HCT116 (cell line): ENCODE results near the gene GFM1. TPM values are rescaled to one million over a fixed set of nuclear protein-coding genes. Genes with fewer than 3 reads are reported as not detected.

Experiments
- ATAC-seq: fragments of 200-7000 bp; cut with Tn5 transposase; 2 replicates; pipeline ENCODE4 v1.9.1; 2020; ENCODE audit warnings: mild to moderate bottlenecking, moderate library complexity
- BruUV-seq: library from RNA; stranded (reverse); fragments of 400-500 nt; replicated peaks from 2 replicates; lab custom pipeline; 2021; lab: Mats Ljungman, UMichigan
- CTCF ChIA-PET: fragments of 300-600 bp; sonication (Branson Sonifier 250); formaldehyde crosslinking; loops from one replicate; lab custom pipeline; 2021; ENCODE audit warnings: antibody characterized with exemption; lab: Charles Lee
- POLR2A ChIA-PET: fragments of 300-600, 350-600 bp; sonication (Branson Sonifier 250); formaldehyde crosslinking; loops from one replicate; lab custom pipeline; 2021; ENCODE audit warnings: antibody characterized with exemption; lab: Charles Lee
- RAD21 ChIA-PET, 2 experiments: fragments of 300-600 bp; sonication (Branson Sonifier 250); formaldehyde crosslinking; loops; one replicate each; lab custom pipeline; 2023; ENCODE audit warnings: low total read pairs in 2 of 2; ENCODE audit not compliant: uncharacterized antibody in 2 of 2, unreplicated experiment in 2 of 2, low non-redundant PET in 1 of 2; lab: Charles Lee
- DNase-seq: peaks from one replicate; pipeline ENCODE4 v3.0.0-alpha.2; 2010; ENCODE audit warnings: low read depth, low spot score
- H2AFZ ChIP-seq: fragments of 200-600 bp; shearing (Covaris generic), sonication (generic); 2 replicates; pipeline ENCODE4 v1.6.1; 2017; ENCODE audit warnings: low read depth, mixed run types, mixed read lengths, antibody characterized with exemption, low read length; ENCODE audit not compliant: poor library complexity, severe bottlenecking
- H3K27ac ChIP-seq: 2 replicates; pipeline ENCODE4 v1.5.1; 2012; ENCODE audit warnings: low read depth, low read length
- H3K27me3 ChIP-seq: fragments of 200-600 bp; sonication (generic); 2 replicates; pipeline ENCODE4 v1.6.1; 2016; ENCODE audit warnings: mixed run types, low read length, mixed read lengths; ENCODE audit not compliant: insufficient read depth
- H3K36me3 ChIP-seq, 2 experiments: fragments of 200-500 bp in 1 of 2; fragments of 200-600 bp in 1 of 2; sonication (Bioruptor generic) in 1 of 2; sonication (generic) in 1 of 2; 2 replicates each; pipeline versions ENCODE4 v1.5.1 to v1.6.1; 2014 to 2016; ENCODE audit warnings: low read length in 2 of 2, inconsistent platforms in 1 of 2, mixed read lengths in 1 of 2, mixed run types in 1 of 2; ENCODE audit not compliant: insufficient read depth in 2 of 2, control insufficient read depth in 1 of 2
- H3K4me1 ChIP-seq, 2 experiments: fragments of 200-600 bp in 1 of 2; sonication (generic) in 1 of 2; 2 replicates each; pipeline versions ENCODE4 v1.5.1 to v1.6.1; 2012 to 2017; ENCODE audit warnings: low read length in 2 of 2, inconsistent platforms in 1 of 2, mild to moderate bottlenecking in 1 of 2, mixed read lengths in 1 of 2, mixed run types in 1 of 2, moderate library complexity in 1 of 2; ENCODE audit not compliant: insufficient read depth in 2 of 2, control insufficient read depth in 1 of 2
- H3K4me2 ChIP-seq: fragments of 200-600 bp; sonication (generic); 2 replicates; pipeline ENCODE4 v1.6.1; 2017; ENCODE audit warnings: mixed run types, low read length, mixed read lengths
- H3K4me3 ChIP-seq, 2 experiments: fragments of 200-600 bp in 1 of 2; sonication (generic) in 1 of 2; replicated peaks in 1 of 2; 2 replicates each; pipeline ENCODE4 v1.5.1; 2011 to 2016; ENCODE audit warnings: low read length in 2 of 2, control low read depth in 1 of 2, low read depth in 1 of 2, mild to moderate bottlenecking in 1 of 2, mixed read lengths in 1 of 2, mixed run types in 1 of 2
- H3K79me2 ChIP-seq: fragments of 200-600 bp; sonication (generic); 2 replicates; pipeline ENCODE4 v1.6.1; 2017; ENCODE audit warnings: mild to moderate bottlenecking, mixed run types, low read length, moderate library complexity, mixed read lengths; ENCODE audit not compliant: insufficient read depth
- H3K9ac ChIP-seq: fragments of 200-600 bp; sonication (generic); 2 replicates; pipeline ENCODE4 v1.6.1; 2016; ENCODE audit warnings: low read length, mixed read lengths
- H3K9me2 ChIP-seq: fragments of 200-600 bp; sonication (generic), shearing (Covaris generic); 2 replicates; pipeline ENCODE4 v1.6.1; 2017; ENCODE audit warnings: mixed run types, mild to moderate bottlenecking, moderate library complexity; ENCODE audit not compliant: insufficient read depth
- H3K9me3 ChIP-seq, 2 experiments: fragments of 200-500 bp in 1 of 2; fragments of 200-600 bp in 1 of 2; sonication (Bioruptor generic) in 1 of 2; sonication (generic) in 1 of 2; 2 replicates each; pipeline ENCODE4 v1.6.1; 2014 to 2017; ENCODE audit warnings: low read length in 2 of 2, mixed read lengths in 2 of 2, inconsistent platforms in 1 of 2, low read depth in 1 of 2, mild to moderate bottlenecking in 1 of 2, mixed run types in 1 of 2, moderate library complexity in 1 of 2; ENCODE audit not compliant: control insufficient read depth in 1 of 2, insufficient read depth in 1 of 2
- H4K20me1 ChIP-seq: fragments of 200-600 bp; sonication (generic), shearing (Covaris generic); 2 replicates; pipeline ENCODE4 v1.6.1; 2017; ENCODE audit warnings: mixed run types, mild to moderate bottlenecking, moderate library complexity; ENCODE audit not compliant: insufficient read depth
- ATF3 ChIP-seq: IDR thresholded peaks from 2 replicates; pipeline ENCODE4 v1.6.1; 2012
- CTCF ChIP-seq, 3 experiments: fragments of 200-600 bp in 1 of 3; sonication (generic) in 1 of 3; IDR thresholded peaks in 2 of 3; conservative IDR thresholded peaks in 1 of 3; 2 replicates each; pipeline ENCODE4 v1.5.1; 2012 to 2017; ENCODE audit warnings: low read depth in 2 of 3, low read length in 2 of 3, antibody characterized with exemption in 1 of 3, borderline replicate concordance in 1 of 3, control low read depth in 1 of 3, mild to moderate bottlenecking in 1 of 3, mixed read lengths in 1 of 3, mixed run types in 1 of 3, moderate library complexity in 1 of 3; ENCODE audit not compliant: insufficient read depth in 1 of 3
- EZH2 ChIP-seq: fragments of 200-600 bp; sonication (generic); IDR thresholded peaks from 2 replicates; pipeline ENCODE4 v1.6.1; 2017; ENCODE audit warnings: antibody characterized with exemption, mixed run types
- EZH2phosphoT487 ChIP-seq: fragments of 200-600 bp; IDR thresholded peaks from 2 replicates; pipeline ENCODE4 v1.6.1; 2018; ENCODE audit warnings: antibody characterized with exemption, borderline replicate concordance
- FOSL1 ChIP-seq: IDR thresholded peaks from 2 replicates; pipeline ENCODE4 v1.6.1; 2012; ENCODE audit warnings: low read depth
- POLR2A ChIP-seq: IDR thresholded peaks from 2 replicates; pipeline ENCODE4 v1.7.0; 2011; ENCODE audit warnings: borderline replicate concordance; ENCODE audit not compliant: insufficient read depth, insufficient read length; ENCODE audit errors: extremely low read depth
- RAD21 ChIP-seq: IDR thresholded peaks from 2 replicates; pipeline ENCODE4 v1.6.1; 2012; ENCODE audit warnings: low read depth, mild to moderate bottlenecking
- REST ChIP-seq: IDR thresholded peaks from 2 replicates; pipeline ENCODE4 v1.6.1; 2012; ENCODE audit warnings: low read depth
- SIN3A ChIP-seq: IDR thresholded peaks from 2 replicates; pipeline ENCODE4 v1.6.1; 2012; ENCODE audit warnings: low read depth
- SRF ChIP-seq: IDR thresholded peaks from 2 replicates; pipeline ENCODE4 v1.6.1; 2012; ENCODE audit warnings: low read depth
- YY1 ChIP-seq: IDR thresholded peaks from 2 replicates; pipeline ENCODE4 v1.6.1; 2011; ENCODE audit warnings: low read length, low read depth, moderate library complexity, mild to moderate bottlenecking; ENCODE audit not compliant: insufficient replicate concordance; ENCODE audit errors: extremely low read depth
- ZBTB33 ChIP-seq: IDR thresholded peaks from 2 replicates; pipeline ENCODE4 v1.6.1; 2011; ENCODE audit warnings: mild to moderate bottlenecking, low read length, moderate library complexity; ENCODE audit not compliant: insufficient replicate concordance; ENCODE audit errors: extremely low read depth
- ZNF274 ChIP-seq: fragments of 200-500 bp; sonication (Bioruptor generic); IDR thresholded peaks from 2 replicates; pipeline ENCODE4 v1.6.1; 2014; ENCODE audit warnings: mild to moderate bottlenecking, low read depth, low read length, inconsistent platforms
- intact Hi-C: fragments of 100-400 bp; cut with micrococcal nuclease; formaldehyde crosslinking; loops from 2 replicates; pipeline ENCODE4 v1.10.0; 2022
- total RNA-seq: library from RNA; stranded (reverse); gene quantifications from one replicate; pipeline ENCODE4 v1.2.1, GENCODE V29; 2021; ENCODE audit not compliant: unreplicated experiment

Gene GFM1
- total RNA-seq, 1 experiment from 2014 or later = 38.7 TPM

- no peak overlapping the region for H2AFZ ChIP-seq
- H3K9ac ChIP-seq = no peak overlapping the region
- no peak overlapping the region for H3K4me3 ChIP-seq
- no peak overlapping the region for H3K4me2 ChIP-seq
- no peaks in the 10 kb centered on the region for H3K4me1 ChIP-seq
- ChIA-PET RAD21 (no interaction called here), POLR2A (no interaction called here), CTCF (no interaction called here)
- H3K27ac ChIP-seq = no peak overlapping the region
- H3K27me3 ChIP-seq = no peaks in the 10 kb centered on the region
- DNase-seq (no peak), ATAC-seq (no peak)
- no peaks in the 10 kb centered on the region for H3K9me2 ChIP-seq
- H4K20me1 ChIP-seq = no peaks in the 10 kb centered on the region
- intact Hi-C loops = no loop called here
- H3K36me3 ChIP-seq = no peaks in the 10 kb centered on the region
- TF ChIP-seq ZBTB33 (no peak), ATF3 (no peak), ZNF274 (no peak), YY1 (no peak), SRF (no peak), RAD21 (no peak), EZH2phosphoT487 (no peak), CTCF (IDR thresholded peaks at IDR 0.05 in 2 of 3, conservative IDR thresholded peaks at IDR 0.05 in 1 of 3; ENCODE audit: borderline replicate concordance in 1 of 3, insufficient read depth in 1 of 3, low read depth in 2 of 3, low read length in 2 of 3) (no peak), POLR2A (no peak), FOSL1 (no peak), EZH2 (no peak), REST (no peak), SIN3A (no peak)
- H3K9me3 ChIP-seq = peaks cover 3 to 7% of the 10 kb centered on the region in 2 experiments; a peak in 1 of 4 replicates
- BruUV-seq = no TSS peak
- H3K79me2 ChIP-seq = no peaks in the 10 kb centered on the region
Observed at GRCh38 chr3:158737976-158738615, 93.8 kb downstream of the GFM1 start.
